Measurements from ENCODE around the gene DLK1.

Gene DLK1

DNA sequence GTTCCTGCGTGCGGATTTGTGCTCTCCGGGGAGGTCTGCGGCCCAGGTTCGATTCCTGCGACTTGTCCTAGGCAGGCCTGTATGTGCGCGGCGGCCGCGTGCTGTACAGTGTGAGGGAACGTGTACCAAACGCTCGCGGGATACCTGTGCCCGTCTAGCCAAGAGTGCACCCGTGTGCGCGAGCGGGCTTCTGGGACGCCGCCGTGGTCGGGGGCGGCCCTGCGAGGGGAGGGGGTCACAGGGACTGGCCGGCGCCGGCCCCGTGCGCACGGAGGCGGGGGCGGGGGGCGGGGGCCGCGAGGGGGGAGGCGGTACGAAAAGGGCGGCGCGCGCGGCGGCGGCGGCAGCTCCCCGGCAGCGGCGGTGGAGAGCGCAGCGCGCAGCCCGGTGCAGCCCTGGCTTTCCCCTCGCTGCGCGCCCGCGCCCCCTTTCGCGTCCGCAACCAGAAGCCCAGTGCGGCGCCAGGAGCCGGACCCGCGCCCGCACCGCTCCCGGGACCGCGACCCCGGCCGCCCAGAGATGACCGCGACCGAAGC is at the start of gene DLK1:
Gene DLK1 (plus strand): TSS at position 343 of the 536 bp plus-strand sequence. CDS start 177 bp downstream, at position 520.
- TF ChIP-seq, protein P1, sequence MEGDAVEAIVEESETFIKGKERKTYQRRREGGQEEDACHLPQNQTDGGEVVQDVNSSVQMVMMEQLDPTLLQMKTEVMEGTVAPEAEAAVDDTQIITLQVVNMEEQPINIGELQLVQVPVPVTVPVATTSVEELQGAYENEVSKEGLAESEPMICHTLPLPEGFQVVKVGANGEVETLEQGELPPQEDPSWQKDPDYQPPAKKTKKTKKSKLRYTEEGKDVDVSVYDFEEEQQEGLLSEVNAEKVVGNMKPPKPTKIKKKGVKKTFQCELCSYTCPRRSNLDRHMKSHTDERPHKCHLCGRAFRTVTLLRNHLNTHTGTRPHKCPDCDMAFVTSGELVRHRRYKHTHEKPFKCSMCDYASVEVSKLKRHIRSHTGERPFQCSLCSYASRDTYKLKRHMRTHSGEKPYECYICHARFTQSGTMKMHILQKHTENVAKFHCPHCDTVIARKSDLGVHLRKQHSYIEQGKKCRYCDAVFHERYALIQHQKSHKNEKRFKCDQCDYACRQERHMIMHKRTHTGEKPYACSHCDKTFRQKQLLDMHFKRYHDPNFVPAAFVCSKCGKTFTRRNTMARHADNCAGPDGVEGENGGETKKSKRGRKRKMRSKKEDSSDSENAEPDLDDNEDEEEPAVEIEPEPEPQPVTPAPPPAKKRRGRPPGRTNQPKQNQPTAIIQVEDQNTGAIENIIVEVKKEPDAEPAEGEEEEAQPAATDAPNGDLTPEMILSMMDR (IDR thresholded peaks at IDR 0.05; ENCODE audit: control insufficient read depth, extremely low read depth, insufficient read depth), result no peak
- DNase-seq (ENCODE audit: low read depth), result no peak
- H3K4me3 ChIP-seq (ENCODE audit: low read depth, low read length), result no peak within 1 kb of the TSS

DNA sequence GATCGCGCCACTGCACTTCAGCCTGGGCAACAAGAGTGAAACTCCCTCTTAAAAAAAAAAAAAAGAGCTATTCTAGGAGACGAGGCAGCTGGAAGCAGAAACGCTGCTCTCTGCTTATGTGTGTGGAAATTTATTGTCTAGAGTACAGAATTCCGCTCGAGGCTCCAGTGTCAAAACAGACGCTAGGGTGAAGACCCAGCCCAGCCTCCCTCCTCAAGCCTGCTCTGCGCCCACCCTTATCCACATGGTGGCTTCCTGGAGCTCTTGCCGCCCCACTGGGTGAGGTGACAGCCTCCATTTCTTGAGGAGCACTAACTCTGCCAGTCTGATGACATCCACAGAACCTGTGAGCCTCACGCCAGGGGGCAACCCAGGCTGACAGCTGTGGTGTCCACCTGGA is 49.5 kb upstream of the DLK1 start:
- DNase-seq (ENCODE audit: low read depth), result no peak
- no peak overlapping the region for H3K4me3 ChIP-seq (ENCODE audit: low read depth, low read length)
- TF ChIP-seq, protein P1 (IDR thresholded peaks at IDR 0.05; ENCODE audit: control insufficient read depth, extremely low read depth, insufficient read depth), result no peak

DNA sequence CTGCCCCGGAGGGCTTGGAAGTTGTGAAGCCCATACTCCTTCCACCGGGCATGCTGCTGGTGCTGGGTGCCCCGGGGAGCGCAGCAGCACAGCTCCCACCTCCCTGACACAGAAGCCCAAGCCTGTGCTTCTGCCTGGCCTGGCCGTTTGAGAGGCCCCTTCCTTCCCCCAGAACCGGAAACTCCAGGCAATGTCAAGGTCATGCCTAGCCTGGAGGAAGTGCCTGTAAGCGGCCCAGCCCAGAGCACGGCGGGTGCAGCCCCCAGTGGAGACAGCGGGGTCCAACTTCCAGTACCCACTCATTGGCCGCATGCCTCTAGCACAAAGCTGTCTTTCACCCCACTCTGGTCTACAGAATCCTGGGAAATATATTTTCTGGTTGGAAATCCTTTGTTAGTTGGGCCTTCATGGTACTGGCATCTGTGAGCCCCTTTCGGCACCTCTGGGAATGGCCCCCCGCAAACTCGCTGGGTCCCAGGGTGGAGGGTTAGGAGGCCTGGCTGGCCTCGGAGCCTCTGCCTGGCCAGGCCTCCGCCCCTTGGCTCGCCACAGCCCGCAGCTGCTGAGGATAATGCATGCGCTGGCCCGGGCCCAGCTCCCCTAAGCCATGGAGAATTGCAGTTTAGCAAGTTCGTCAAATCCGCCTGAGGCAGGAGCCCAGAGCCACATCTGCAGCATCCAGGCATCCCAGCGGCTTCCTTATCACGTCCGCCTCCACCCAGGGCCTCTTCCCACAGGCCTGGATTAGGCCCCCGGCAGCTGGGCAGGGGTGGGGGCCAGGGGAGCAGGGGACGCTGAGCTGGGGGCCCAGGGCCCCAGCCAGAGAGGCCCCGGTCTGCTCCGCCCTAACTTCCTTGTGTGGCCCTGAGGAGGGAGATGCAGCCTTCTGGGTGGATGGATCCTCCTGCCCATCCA is 48.9 kb upstream of the DLK1 start:
- TF ChIP-seq, protein P1 (IDR thresholded peaks at IDR 0.05; ENCODE audit: control insufficient read depth, extremely low read depth, insufficient read depth), result no peak
- no peak for DNase-seq (ENCODE audit: low read depth)
- H3K4me3 ChIP-seq (ENCODE audit: low read depth, low read length), result no peak overlapping the region

DNA sequence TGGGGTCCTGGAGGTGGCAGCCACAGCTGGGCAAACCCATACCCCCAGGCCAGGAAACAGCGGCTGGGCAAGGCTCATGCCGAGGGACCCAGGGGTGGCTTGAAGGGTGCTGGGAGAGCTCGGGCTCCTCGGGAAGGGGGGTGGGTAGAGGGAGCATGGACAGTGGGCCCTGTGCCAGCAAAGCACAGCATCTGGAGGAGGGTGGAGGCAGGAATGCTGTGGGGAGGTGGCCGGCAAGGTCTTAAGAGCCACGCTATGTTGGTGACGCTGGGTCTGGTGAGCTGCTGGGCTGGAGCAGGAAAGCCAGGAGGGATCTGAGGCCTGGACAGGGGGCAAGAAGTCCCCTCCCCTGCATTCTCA is 48.2 kb upstream of the DLK1 start:
- H3K4me3 ChIP-seq (ENCODE audit: low read depth, low read length), result no peak overlapping the region
- TF ChIP-seq, protein P1 (IDR thresholded peaks at IDR 0.05; ENCODE audit: control insufficient read depth, extremely low read depth, insufficient read depth), result no peak
- no peak for DNase-seq (ENCODE audit: low read depth)

DNA sequence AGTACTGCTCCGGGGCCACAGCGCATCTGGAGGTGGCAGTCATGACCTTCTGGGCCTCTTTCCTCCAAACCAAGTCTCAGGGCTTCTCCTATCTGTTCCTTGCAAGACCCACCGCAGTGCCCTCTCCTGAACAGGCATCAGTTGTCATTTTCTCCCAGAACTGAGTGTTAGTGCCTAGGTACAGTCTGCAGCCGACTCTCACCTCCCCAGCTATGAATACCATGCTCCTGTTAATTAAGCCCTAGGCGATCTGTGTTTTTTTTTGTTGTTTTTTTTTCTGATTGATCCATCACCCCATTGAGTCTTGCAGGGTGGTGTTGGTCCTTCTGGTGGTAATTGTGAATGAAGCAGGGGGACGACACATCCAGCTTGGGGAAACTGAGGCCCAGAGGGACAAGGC is 47.5 kb upstream of the DLK1 start:
- TF ChIP-seq, protein P1 (IDR thresholded peaks at IDR 0.05; ENCODE audit: control insufficient read depth, extremely low read depth, insufficient read depth), result no peak
- DNase-seq (ENCODE audit: low read depth), result no peak
- H3K4me3 ChIP-seq (ENCODE audit: low read depth, low read length), result no peak overlapping the region

DNA sequence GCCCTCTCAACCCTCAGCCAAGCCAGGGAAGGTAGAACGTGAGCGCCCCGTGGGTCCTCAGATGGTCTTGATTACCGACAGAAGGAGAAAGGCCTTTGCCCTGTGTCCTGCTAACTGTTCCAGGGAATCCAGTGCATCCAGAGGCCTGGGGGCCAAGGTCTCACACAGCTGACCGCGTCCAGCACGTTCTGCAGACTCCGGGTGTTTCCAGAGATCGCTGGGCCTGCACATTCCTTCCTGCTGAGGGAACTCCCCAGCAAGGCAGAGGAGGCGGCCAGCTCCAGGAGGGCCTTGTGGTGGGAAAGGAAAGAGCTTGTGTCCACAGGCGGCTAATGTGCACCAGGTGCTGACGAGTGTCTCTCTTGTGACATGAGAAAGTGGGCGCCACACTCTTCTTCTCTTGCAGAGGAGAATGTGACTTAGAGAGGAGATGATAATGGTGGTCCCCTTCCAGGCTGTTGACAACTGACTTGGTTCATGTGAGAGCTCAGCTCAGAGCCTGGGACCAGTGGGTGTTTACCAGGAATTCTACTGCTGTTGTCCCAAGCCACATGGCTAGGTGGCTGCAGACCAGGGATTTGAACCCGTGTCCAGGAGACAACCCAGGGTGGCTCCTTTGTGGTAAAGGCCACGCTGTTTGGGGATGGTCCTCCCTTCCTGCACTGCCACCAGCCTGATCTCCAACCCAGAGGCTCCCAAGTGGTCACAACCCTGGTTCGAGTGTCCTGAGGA is 46.8 kb upstream of the DLK1 start:
- no peak overlapping the region for H3K4me3 ChIP-seq (ENCODE audit: low read depth, low read length)
- no peak for DNase-seq (ENCODE audit: low read depth)
- TF ChIP-seq, protein P1 (IDR thresholded peaks at IDR 0.05; ENCODE audit: control insufficient read depth, extremely low read depth, insufficient read depth), result no peak

Measured in LNCaP clone FGC (cell line).